HG03159 (cell line): ENCODE measurements around the gene ZNF555.
"Not testable (repeated sequence)": the region's sequence is repeated elsewhere in the genome, so short reads cannot be mapped to it uniquely, and the experiment has no call there.

Source experiments
- ATAC-seq: cut with Tn5 transposase; IDR thresholded peaks from one replicate; pipeline ENCODE4 v1.9.1; 2021; ENCODE audit warnings: mild to moderate bottlenecking, moderate library complexity; ENCODE audit not compliant: unreplicated experiment

Gene ZNF555

DNA sequence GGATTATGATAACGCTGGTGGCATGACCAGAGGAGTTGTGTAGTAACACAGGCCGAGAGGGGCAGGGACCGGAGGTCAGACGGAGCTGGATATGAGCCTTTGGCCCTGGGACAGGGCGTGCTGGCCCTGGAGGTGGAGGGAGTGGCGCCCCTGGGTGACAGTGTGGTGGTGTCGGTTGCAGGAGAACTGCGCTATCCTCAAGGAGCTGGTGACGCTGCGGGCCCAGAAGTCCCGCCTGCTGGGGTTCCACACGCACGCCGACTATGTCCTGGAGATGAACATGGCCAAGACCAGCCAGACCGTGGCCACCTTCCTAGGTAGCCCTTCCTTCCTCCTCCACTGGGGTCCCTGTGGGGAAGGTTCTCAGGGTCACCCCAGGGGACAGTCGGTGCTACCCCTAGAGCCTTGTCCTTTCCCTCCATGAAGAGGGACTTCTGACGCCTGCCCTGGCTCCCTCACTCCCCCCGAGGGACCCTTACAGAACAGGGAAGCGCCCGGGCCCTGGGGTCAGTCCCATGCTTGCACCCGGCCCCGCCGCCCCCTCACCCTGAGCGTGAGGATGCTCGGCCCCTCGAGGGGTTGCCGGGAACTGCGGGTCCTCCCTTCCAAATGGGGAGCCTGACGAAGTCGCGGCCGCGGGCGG lies 34.4 kb upstream of the ZNF555 start:
- no peak for ATAC-seq

DNA sequence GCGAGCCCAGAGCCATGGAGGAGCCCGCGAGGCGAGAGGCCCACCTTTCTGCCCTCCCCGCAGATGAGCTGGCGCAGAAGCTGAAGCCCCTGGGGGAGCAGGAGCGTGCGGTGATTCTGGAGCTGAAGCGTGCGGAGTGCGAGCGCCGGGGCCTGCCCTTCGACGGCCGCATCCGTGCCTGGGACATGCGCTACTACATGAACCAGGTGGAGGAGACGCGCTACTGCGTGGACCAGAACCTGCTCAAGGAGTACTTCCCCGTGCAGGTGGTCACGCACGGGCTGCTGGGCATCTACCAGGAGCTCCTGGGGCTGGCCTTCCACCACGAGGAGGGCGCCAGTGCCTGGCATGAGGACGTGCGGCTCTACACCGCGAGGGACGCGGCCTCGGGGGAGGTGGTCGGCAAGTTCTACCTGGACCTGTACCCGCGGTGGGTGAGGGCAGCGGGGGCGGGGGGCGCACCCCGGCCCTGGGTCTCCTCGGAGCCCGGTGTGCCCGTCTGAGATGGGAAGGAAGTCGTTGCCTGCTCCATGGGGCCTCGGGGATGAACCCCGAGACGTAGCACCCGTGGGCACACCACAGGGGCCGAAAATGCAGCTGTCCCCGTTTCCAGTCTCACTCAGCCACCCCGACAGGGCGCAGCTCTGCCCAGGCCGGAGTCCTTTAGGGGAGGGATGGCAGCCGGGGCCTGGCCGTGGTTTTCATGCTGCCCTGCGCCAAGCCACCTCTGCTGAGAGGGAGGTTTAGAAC lies 33.7 kb upstream of the ZNF555 start:
- ATAC-seq, result no peak

DNA sequence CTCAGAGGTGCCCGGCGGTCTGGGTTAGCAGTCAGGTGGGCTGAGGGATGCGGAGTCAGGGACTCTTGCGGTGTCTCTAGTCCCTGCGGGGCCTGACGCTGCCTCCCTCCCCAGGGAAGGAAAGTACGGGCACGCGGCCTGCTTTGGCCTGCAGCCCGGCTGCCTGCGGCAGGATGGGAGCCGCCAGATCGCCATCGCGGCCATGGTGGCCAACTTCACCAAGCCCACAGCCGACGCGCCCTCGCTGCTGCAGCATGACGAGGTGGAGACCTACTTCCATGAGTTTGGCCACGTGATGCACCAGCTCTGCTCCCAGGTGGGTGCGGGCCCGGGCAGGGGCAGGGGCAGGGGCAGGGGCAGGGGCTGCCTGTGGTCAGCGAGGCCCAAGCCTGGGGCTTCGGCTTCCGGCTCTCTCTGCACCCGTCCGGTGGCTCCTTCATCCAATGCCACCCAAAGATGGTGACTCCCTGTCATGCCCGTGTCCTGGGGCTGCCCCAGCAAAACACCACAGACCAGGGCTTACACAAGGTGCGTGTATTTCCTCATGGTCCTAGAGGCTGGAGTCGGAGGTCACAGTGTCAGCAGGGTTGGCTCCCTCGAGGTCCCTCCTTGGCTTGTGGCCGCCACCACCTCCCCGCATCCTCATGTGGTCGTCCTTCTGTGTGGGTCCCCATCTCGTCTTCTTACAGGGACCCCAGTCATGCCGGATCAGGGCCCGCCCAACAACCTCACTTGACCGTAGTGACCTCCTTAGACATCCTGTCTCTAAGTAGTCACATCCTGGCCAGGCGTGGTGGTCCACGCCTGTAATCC lies 32.9 kb upstream of the ZNF555 start:
- no peak for ATAC-seq

DNA sequence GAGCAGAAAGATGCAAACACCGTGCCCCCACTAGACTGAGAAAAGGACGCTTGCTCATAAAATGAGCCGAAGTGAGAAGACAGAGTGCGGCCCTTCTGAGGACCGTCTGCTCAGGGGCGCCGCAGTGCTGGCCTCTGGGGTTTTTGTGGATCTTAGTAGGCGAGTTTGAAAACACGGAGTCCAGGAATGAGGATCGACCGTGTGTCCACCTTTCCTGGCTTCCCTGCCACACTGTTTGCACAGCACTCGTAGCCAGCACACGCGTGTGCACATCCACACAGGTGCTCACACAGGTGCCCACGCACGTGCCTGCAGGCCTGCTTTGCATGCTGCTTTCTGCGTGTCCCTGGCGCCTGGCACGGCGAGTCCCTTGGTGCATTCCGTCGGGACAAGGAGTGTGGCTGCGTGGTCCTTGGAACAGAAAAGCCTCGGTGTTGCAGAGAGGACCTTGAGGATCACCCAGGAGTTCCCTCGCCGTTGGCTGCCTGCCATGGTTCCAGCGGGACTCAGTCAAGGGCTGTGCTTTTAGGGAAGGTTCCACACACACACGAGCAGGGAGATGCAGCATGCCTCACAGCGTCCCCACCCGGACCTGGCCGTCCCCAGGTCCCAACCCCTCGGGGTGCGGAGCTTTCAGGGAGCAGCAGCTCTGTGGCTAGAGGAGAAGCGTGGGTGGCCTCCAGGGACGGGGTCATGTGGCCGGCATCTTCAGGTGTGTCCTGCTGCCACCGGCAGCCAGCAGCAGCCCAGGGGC lies 31.7 kb upstream of the ZNF555 start:
- ATAC-seq, result no peak

DNA sequence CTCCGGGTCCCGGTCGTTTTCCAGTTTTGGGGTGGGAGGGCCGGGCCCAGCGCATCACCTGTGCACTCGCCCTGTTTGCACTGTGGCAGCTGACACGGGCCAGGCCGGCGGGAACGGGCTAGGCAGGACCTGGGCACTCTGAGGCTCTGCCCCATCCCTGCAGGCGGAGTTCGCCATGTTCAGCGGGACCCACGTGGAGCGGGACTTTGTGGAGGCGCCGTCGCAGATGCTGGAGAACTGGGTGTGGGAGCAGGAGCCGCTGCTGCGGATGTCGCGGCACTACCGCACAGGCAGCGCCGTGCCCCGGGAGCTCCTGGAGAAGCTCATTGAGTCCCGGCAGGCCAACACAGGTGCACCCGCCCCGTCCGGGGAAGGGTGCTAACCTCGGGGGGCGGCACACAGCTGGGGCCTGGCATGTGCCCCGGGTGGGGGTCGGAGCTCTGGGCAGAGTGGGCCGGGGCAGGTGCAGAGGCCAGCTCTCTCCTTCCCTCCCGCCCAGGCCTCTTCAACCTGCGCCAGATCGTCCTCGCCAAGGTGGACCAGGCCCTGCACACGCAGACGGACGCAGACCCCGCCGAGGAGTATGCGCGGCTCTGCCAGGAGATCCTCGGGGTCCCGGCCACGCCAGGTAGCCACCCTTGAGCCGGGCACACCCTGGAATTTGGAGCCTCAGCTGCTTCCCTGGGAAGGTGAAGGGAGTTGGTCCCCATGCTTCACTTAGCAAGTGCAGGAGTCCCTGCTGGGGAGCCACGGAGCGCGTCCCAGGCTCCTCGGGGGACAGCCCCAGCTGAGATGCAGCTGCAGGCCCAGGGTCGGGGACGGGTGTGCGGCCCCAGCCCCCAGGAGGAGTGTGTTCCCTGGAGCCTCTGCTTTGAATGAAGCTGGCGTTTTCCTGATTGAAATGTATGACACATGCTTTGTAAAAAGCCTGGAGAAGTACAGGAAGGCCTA lies 30.9 kb upstream of the ZNF555 start:
- ATAC-seq, result no peak

DNA sequence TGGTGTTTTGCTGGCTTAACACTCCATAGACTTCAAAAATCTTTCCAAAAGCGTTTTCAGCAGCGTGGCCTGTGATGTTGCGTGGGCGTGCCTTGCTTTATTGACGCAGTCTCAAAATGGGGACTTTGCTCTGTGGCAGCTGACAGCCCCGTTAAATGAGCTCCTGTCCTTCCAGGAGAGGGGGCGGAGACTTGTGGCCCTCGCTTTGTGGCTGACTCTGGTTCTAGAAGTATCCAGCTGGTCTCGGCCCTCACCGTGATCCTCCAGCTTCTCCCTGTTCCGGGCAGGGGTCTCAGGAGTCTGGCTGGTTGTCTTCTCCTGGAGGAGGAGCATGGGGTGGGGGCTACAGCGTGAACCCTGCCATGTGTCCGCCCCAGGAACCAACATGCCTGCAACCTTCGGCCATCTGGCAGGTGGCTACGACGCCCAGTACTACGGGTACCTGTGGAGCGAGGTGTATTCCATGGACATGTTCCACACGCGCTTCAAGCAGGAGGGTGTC lies 30.0 kb upstream of the ZNF555 start:
- ATAC-seq, result no peak

DNA sequence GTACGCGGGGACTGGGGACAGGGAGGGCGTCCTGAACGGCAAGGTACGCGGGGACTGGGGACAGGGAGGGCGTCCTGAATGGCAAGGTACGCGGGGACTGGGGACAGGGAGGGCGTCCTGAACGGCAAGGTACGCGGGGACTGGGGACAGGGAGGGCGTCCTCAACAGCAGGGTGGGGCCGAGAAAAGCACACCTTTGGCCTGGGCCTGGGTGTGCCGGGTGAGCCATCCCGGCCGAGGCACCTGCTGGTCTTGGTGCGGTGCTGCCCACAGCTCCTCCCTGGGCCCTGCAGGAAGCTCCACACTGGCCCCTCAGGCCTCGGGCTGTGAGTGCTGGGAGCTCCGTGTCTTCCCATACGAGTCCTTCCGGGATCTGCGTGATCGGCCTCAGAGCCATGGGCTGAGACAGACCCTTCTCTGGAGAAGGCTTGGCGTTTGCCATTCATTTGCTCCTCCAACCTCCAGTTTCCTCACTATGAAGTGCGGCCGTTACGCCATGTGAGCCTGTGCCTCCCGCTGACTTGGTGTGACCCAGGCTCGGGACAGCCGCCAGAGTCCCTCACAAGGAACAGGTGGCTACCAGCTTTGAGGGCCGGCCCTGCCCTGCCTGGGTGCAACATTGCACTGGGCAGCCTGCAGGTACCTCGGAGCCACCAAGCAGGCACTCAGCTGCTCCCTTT lies 29.4 kb upstream of the ZNF555 start:
- no peak for ATAC-seq

DNA sequence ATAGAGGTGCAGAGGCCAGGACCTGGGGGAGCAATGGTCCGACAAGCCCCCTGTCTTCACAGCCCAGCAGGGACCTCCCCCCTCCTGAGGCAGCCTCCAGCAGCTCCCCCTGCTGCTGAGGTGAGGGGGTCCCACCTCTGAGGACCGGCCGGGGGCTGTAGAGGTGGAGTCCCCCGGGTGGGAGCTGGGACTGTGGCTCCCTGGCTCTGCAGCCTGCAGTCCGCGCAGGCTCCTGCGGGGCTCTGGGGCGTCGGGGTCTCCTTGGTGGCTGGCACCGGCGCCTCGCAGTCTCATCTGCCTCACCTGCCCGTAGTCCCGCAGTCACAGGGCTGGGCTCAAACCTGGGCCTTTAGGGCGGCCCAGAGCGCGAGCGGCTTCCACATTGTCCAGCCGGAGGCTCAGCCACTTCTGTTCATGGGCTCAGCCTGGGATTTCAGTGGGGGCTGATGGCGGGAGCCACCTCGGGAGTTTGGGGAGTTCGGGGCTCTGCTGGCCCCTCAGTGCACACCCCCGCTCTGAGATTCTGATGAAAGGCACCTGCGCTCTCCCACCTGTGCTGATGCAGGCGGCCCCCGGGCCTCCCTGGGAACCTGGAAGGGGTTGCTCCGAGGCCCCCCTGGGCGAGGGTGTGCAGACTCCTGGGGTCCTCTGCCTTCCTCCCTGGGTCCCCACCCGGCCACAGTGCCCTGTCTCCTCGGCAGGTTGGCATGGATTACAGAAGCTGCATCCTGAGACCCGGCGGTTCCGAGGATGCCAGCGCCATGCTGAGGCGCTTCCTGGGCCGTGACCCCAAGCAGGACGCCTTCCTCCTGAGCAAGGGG lies 28.7 kb upstream of the ZNF555 start:
- no peak for ATAC-seq

DNA sequence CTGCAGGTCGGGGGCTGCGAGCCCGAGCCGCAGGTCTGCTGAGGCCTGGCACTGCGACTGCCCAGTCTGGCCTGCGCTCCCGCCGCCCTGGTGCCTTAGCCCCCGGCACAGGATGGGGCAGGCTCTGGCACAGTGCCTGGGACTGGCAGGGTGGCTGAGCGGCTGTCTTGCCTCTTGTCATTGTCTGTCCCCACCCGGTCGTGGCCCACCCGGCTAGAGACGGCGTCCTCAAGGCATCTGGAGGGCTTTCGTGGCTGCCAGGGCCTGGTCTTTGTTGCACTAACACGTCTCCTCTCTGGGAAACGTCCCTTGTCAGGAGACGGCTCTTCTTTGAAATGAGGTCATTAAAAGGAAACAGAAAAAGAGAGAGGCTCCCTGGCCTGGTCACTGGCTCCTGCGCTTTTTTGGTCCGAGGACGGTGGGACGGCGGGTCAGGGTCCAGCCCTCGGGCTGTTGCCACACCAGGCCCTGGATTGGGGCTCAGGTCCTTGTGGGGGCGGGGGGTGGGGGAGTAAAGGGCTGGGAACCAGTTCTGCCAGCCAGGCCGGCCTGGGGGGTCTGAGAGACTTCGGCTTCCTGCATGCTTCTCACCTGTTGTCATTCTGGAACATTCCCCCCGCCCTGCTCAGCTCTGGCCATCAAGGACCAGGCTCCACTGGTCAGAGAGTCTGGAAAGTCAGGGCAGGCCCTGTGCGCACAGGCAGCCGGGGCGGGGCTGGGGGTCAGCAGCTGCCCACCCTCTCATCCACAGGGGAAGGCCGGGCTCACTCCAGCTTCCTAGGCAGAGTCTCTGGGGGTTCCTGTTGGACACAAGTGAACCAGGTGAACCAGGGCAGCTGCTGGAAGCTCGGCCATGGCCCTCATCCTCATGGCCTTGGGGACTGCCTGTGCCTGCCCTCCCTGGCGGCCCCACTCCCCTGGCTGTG lies 27.8 kb upstream of the ZNF555 start:
- no peak for ATAC-seq

DNA sequence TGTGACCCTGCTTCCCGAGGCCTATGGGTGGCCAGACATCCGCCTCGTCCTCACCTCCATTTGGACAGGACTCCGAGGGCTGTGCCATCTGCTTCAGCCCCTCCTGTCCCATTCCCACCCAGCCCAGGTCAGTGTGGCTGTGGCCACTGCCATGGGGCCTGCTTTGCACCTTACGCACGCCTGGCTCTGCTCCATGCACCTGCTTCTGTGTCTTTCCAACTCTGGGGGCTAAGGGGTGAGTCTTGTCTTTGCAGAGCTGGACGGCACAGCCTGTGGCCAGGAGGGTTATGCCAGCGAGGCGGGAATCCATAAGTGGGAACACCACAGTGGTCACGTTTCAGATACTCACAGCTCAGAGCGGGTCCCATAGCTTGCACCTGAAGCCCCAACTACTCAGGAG lies 26.8 kb upstream of the ZNF555 start:
- no peak for ATAC-seq

DNA sequence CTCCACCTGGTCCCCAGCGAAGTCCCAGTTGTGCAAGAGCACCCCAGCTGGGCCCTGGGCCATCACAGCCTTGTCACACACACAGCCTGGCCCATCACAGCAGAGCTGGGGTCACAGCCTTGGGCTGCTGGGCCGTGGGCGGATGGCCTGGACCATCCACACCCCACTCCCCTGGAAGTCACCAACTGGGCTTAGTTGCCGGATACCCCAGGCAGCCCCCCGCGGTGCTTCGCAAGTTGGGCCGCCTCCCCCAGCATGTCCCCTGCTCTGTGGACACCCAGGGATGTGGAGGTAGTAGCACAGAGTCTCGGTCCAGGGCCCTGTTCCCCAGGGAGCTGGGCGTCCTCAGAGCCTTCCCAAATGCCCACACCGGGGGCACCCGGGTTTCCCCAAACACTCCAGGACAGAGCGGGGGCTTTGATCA lies 26.1 kb upstream of the ZNF555 start:
- ATAC-seq, result no peak

DNA sequence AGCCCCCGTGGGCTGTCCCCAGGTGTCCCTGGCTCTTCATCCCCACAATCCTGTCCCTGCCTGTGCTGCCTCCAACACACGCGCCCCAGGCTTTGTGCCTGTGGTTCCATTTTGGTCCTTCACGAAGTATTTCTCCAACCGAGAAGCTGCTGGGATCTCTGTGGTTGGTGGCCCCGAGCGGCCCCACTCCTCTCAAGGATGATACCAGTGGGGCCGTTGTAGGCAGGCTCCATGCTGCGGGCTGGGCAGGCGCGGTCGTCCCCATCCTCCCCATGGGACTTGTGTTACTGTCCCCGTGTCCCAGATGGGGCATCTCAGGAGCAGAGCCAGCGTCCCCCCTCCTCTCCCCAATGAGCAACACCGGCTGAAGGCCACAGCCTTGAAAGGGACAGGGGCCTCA lies 25.4 kb upstream of the ZNF555 start:
- ATAC-seq, result no peak

DNA sequence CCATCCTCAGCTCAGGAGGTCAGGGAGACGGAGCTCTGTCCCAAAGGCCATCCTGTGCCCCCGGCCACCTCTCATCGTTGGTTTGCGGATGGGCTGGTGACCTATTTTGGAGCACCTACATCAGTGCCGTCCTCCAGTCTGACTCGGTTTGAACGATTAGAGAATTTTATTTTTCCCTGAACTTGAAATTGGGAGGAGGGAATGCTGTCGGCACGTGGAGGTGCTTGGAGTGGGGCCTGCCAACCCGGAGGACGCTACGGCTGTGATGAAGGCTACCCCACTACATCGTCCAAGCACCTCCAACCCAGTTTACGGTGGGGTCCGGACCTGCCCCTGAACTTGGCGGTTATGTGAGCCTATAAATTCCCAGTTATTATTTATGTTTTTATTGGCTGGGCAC lies 24.6 kb upstream of the ZNF555 start:
- ATAC-seq, result no peak

DNA sequence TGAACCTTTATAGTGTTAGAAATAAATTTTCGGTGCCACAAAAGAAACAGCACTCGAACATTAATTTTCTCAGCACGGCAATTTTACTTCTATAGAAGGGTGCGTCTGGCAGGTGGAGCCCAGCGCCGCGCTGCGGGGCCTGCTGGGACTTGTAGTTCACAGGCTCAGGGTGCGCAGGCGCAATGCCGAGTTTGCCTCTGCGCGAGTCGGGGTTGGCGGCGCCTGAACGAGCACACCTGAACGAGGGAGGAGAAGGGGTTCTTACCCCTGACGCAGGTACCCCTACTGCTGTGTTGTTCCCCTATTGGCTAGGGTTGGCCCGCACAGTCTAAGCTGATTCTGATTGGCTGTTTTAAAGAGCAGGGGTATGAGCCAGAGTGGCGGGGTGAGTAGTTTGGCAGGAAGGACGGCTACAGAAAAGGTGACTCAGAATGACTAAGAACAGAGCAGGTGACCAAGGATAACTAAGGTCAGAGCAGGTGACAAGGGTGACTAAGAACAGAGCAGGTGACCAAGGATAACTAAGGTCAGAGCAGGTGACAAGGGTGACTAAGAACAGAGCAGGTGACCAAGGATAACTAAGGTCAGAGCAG lies 23.9 kb upstream of the ZNF555 start:
- ATAC-seq, result not testable (repeated sequence)

DNA sequence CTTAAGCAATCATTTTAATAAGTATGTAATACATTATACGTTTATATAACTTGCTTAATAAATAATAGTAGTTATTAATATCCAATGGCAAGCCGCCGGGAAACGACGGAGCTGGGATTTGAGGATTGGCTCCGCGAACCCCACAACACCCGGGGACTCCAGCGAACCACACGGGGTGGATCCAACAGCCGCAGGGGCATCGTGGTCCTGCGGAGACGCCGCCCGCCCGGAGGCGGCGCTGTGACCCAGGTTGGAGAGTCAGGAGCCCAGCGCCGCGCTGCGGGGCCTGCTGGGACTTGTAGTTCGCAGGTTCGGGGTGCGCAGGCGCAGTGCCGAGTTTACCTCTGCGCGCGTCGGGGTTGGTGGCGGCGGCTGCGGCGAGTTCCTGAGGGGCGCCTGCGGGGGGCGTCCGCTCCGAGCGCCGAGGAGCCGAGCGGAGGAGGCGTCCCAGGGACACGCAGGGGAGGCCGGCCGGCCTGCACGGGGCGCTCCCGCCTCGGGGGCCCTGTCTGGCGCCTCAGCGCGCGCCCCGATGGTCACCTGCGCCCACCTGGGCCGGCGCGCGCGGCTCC lies 21.6 kb upstream of the ZNF555 start, which contains the start of gene ZNF554:
Gene ZNF554, plus strand, starts transcription at position 329 of the 572 bp plus-strand sequence. Its CDS starts 204 bp downstream, at position 533.
- ATAC-seq, result peak; percentile 81

DNA sequence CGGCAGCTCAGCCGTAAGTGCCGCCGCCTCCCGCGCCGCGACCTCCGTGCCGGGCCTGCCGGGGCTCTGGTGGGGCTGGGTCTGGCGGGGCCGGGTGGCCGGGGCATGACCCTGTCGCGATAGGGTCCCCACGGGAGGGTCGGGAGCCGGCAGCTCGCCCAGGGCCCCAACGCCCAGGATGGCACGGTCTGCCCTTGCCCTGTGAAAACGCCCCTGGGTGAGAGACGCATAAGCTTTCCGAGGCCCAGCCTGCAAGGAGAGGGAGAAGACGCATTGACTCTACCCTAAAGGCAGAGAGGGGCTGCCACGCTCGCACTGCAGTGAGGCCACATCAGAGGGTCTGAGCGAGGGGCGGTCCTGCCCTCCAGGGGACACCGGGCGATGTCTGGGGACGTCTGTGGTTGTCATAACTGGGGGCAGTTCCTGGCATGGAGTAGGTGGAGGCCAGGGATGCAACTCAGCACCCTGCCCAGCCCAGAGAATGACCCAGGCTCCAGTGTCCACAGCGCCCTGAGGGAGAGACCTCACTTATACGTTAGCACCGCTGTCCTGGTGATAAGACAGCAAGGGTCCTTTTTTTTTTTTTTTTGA lies 21.1 kb upstream of the ZNF555 start:
- ATAC-seq, result peak; percentile 10
